ENCODE results near the gene DNAAF2. TPM values are rescaled to one million over a fixed set of nuclear protein-coding genes. Genes with fewer than 3 reads are reported as not detected.
A peak's percentile ranks its signal among the peaks of the same experiment; 100 is the strongest.

Gene DNAAF2
- 6.8 and 9.9 TPM in 2 replicates for total RNA-seq (2022)
- Bru-seq, nascent RNA: percentile 69 among the genes with signal in this experiment
- percentile 61 among the genes with signal in this experiment for BruChase-seq, experiment 1, labeled RNA remaining after a 6-hour chase
- BruChase-seq, experiment 2, labeled RNA remaining after a 2-hour chase: percentile 82 among the genes with signal in this experiment
- long read RNA-seq, transcript DNAAF2-202 (2 exons, 2,819 nt): minor isoform, 12 of 74 reads
- long read RNA-seq, transcript DNAAF2-201 (3 exons, 2,963 nt): major isoform, 47 of 74 reads
- long read RNA-seq, partial matches to known transcripts: 0 of 74 reads
- long read RNA-seq, other reads (novel, unspliced or antisense): 15 of 74 reads

GRCh38 chr14:49634547-49635334 is at the start of gene DNAAF2:
Gene DNAAF2, minus strand, starts transcription at chr14:49635244. Its CDS starts 95 bp downstream, at chr14:49635149.
- no peak for TF ChIP-seq CTCF (IDR thresholded peaks at IDR 0.05; ENCODE audit: unreplicated experiment)
- H3K27me3 Mint-ChIP-seq (ENCODE audit: insufficient read depth, unreplicated experiment): no peaks in the 10 kb centered on the region
- H3K9me3 Mint-ChIP-seq (ENCODE audit: unreplicated experiment): no peaks in the 10 kb centered on the region
- H3K4me3 Mint-ChIP-seq (ENCODE audit: unreplicated experiment): peak within 1 kb of the TSS; percentile 95
- DNase-seq (ENCODE audit: unreplicated experiment): peak; percentile 66
- intact Hi-C loops (cut with micrococcal nuclease): loop anchor here (1.0 to 5.0 kb wide), 3 partner anchors 135 to 898 kb away; partner anchors contain the start of gene MAP4K5
- H3K27ac Mint-ChIP-seq (ENCODE audit: low read depth, unreplicated experiment): peak within 1 kb of the TSS; percentile 99
- TSS peak; percentile 18 for BruUV-seq (replicated peaks)
- ChIA-PET POLR2A (interaction anchor here (0.6 to 9.1 kb wide), 28 partner anchors 12 to 1917 kb away, joined by 3 to 280 read pairs (median 4); partner anchors contain the start of genes KLHDC1, KLHDC2, LRR1 and MGAT2), CTCF (interaction anchor here (0.5 to 2.5 kb wide), 21 partner anchors 10 to 1509 kb away, joined by 3 to 42 read pairs (median 4); partner anchors contain the start of genes KLHDC2 and NEMF)
- peaks cover 16% of the 10 kb centered on the region for H3K4me1 Mint-ChIP-seq (ENCODE audit: insufficient read depth, unreplicated experiment)
- H3K36me3 Mint-ChIP-seq (ENCODE audit: insufficient read depth, unreplicated experiment): peaks cover 34% of the 10 kb centered on the region

GRCh38 chr14:49679271-49679670 is 44.2 kb upstream of the DNAAF2 start:
- TF ChIP-seq CTCF (IDR thresholded peaks at IDR 0.05; ENCODE audit: unreplicated experiment): no peak
- Mint-ChIP-seq H3K27ac (ENCODE audit: low read depth, unreplicated experiment) (no peak overlapping the region), H3K9me3 (ENCODE audit: unreplicated experiment) (no peaks in the 10 kb centered on the region), H3K36me3 (ENCODE audit: insufficient read depth, unreplicated experiment) (no peaks in the 10 kb centered on the region), H3K27me3 (ENCODE audit: insufficient read depth, unreplicated experiment) (no peaks in the 10 kb centered on the region), H3K4me1 (ENCODE audit: insufficient read depth, unreplicated experiment) (no peaks in the 10 kb centered on the region), H3K4me3 (ENCODE audit: unreplicated experiment) (no peak overlapping the region)
- ChIA-PET CTCF (no interaction called here), POLR2A (interaction anchor here (0.9 kb wide), 1 partner anchor 9 kb away, joined by 3 read pairs; the partner anchor contains the start of gene POLE2)
- no TSS peak for BruUV-seq (replicated peaks)
- DNase-seq (ENCODE audit: unreplicated experiment): no peak
- intact Hi-C loops (cut with micrococcal nuclease): no loop called here

- no peak overlapping the region for H3K27ac Mint-ChIP-seq (ENCODE audit: low read depth, unreplicated experiment)
- no peak for TF ChIP-seq CTCF (IDR thresholded peaks at IDR 0.05; ENCODE audit: unreplicated experiment)
- ChIA-PET POLR2A (no interaction called here), CTCF (interaction anchor here (0.9 to 1.5 kb wide), 4 partner anchors 11 to 43 kb away, joined by 3 to 4 read pairs (median 3); partner anchors contain the start of gene DNAAF2)
- H3K27me3 Mint-ChIP-seq (ENCODE audit: insufficient read depth, unreplicated experiment): no peaks in the 10 kb centered on the region
- no peaks in the 10 kb centered on the region for H3K9me3 Mint-ChIP-seq (ENCODE audit: unreplicated experiment)
- intact Hi-C loops (cut with micrococcal nuclease): no loop called here
- H3K4me3 Mint-ChIP-seq (ENCODE audit: unreplicated experiment): no peak overlapping the region
- no peaks in the 10 kb centered on the region for H3K4me1 Mint-ChIP-seq (ENCODE audit: insufficient read depth, unreplicated experiment)
- DNase-seq (ENCODE audit: unreplicated experiment): no peak
- H3K36me3 Mint-ChIP-seq (ENCODE audit: insufficient read depth, unreplicated experiment): peaks cover 1% of the 10 kb centered on the region
- no TSS peak for BruUV-seq (replicated peaks)
These were observed 42.6 kb upstream of the DNAAF2 start for GRCh38 chr14:49677643-49678042.

GRCh38 chr14:49673586-49673985 is 38.5 kb upstream of the DNAAF2 start:
- no TSS peak for BruUV-seq (replicated peaks)
- Mint-ChIP-seq H3K27ac (ENCODE audit: low read depth, unreplicated experiment) (no peak overlapping the region), H3K36me3 (ENCODE audit: insufficient read depth, unreplicated experiment) (peaks cover 6% of the 10 kb centered on the region), H3K4me3 (ENCODE audit: unreplicated experiment) (no peak overlapping the region), H3K9me3 (ENCODE audit: unreplicated experiment) (no peaks in the 10 kb centered on the region), H3K27me3 (ENCODE audit: insufficient read depth, unreplicated experiment) (no peaks in the 10 kb centered on the region), H3K4me1 (ENCODE audit: insufficient read depth, unreplicated experiment) (no peaks in the 10 kb centered on the region)
- no peak for TF ChIP-seq CTCF (IDR thresholded peaks at IDR 0.05; ENCODE audit: unreplicated experiment)
- POLR2A ChIA-PET: no interaction called here
- CTCF ChIA-PET: interaction anchor here (1.4 kb wide), 1 partner anchor 93 kb away, joined by 3 read pairs; no protein-coding TSS in a partner anchor
- DNase-seq (ENCODE audit: unreplicated experiment): no peak
- intact Hi-C loops (cut with micrococcal nuclease): no loop called here
